Measurements from ENCODE around the gene RNASE2. TPM values are rescaled to one million over a fixed set of nuclear protein-coding genes. Genes with fewer than 3 reads are reported as not detected.
"Not testable (repeated sequence)": the region's sequence is repeated elsewhere in the genome, so short reads cannot be mapped to it uniquely, and the experiment has no call there.

RNASE2 gene
- total and polyA plus RNA-seq, 8 donors, result 0.78 to 30.6 (median 2.2) TPM

DNA sequence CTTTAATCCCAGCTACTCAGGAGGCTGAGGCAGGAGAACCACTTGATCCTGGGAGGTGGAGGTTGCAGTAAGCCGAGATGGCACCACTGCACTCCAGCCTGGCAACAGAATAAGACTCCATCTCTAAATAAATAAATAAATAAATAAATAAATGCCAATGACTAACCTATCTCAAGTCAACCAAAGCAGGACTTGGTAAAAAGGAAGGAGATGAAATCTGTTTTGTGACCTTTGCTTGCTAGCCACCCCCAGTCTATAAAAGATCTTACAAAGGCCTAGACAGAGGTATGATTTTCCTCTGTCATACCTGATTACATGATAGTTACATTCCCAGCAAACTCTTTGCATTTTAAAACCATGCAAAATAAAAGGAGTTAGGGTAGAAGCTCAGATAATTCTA, 21.0 kb downstream of the RNASE2 start:
- Histone ChIP-seq H3K4me3 (no peak overlapping the region), H3K36me3 (no peaks in the 10 kb centered on the region), H3K4me1 (peaks cover 0 to 6% of the 10 kb centered on the region in 2 donors), H3K27ac (no peak overlapping the region), H3K27me3 (no peaks in the 10 kb centered on the region), H3K9me3 (no peaks in the 10 kb centered on the region)
- ATAC-seq, result no peak
- DNase-seq, result no peak
- intact Hi-C loops (cut with DNase I), result no loop called here
- TF ChIP-seq, protein P1, sequence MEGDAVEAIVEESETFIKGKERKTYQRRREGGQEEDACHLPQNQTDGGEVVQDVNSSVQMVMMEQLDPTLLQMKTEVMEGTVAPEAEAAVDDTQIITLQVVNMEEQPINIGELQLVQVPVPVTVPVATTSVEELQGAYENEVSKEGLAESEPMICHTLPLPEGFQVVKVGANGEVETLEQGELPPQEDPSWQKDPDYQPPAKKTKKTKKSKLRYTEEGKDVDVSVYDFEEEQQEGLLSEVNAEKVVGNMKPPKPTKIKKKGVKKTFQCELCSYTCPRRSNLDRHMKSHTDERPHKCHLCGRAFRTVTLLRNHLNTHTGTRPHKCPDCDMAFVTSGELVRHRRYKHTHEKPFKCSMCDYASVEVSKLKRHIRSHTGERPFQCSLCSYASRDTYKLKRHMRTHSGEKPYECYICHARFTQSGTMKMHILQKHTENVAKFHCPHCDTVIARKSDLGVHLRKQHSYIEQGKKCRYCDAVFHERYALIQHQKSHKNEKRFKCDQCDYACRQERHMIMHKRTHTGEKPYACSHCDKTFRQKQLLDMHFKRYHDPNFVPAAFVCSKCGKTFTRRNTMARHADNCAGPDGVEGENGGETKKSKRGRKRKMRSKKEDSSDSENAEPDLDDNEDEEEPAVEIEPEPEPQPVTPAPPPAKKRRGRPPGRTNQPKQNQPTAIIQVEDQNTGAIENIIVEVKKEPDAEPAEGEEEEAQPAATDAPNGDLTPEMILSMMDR (IDR thresholded peaks at IDR 0.05), result no peak

DNA sequence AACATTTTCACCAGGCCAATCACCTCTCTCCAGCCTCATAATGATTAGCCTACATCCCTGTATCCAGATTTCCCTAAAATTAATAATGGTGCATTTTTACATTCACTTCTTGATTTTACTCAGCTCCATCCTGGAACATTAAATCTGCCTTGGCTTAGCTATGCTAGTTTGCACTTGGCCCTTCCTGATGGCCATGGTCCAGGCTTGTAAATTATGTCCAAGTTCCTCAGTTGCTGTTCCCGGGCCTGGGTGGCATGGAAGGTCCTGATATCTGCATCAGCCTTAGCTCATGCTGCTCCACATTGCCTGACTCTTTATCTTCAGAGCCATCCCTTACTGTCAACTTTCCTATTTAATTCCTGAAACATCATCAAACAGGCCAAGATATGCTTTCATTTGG, 23.4 kb downstream of the RNASE2 start:
- intact Hi-C loops (cut with DNase I), result no loop called here
- no peak for ATAC-seq

DNA sequence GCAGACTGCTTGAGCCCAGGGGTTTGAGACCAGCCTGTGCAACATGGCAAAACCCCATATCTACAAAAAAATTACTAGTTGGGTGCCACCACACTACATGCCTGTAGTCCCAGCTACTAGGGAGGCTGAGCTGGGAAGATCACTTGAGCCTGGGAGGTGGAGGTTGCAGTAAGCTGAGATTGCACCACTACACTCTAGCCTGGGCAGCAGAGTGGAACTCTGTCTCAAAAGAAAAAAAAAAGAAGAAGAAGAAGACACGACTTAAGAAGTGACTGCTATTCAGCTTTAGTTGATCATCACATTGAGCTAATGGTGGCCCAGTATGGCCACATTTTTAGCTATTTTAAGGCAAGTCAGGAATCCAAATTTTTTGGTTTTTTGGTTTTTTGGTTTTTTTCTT, 25.6 kb downstream of the RNASE2 start:
- ATAC-seq, result no peak
- Histone ChIP-seq H3K27me3 (no peaks in the 10 kb centered on the region), H3K4me3 (no peak overlapping the region), H3K36me3 (no peaks in the 10 kb centered on the region), H3K9me3 (no peaks in the 10 kb centered on the region), H3K4me1 (peaks cover 0 to 4% of the 10 kb centered on the region in 2 donors), H3K27ac (no peak overlapping the region)
- no peak for DNase-seq
- intact Hi-C loops (cut with DNase I), result no loop called here
- TF ChIP-seq, protein P1 (IDR thresholded peaks at IDR 0.05), result no peak

More for the DNA sequence above, 23.4 kb downstream of the RNASE2 start:
- TF ChIP-seq, protein P1 (IDR thresholded peaks at IDR 0.05), result no peak
- DNase-seq, result no peak
- H3K27ac ChIP-seq, result no peak overlapping the region
- H3K4me1 ChIP-seq, result no peaks in the 10 kb centered on the region
- no peaks in the 10 kb centered on the region for H3K9me3 ChIP-seq
- no peak overlapping the region for H3K4me3 ChIP-seq
- no peaks in the 10 kb centered on the region for H3K36me3 ChIP-seq
- no peaks in the 10 kb centered on the region for H3K27me3 ChIP-seq

DNA sequence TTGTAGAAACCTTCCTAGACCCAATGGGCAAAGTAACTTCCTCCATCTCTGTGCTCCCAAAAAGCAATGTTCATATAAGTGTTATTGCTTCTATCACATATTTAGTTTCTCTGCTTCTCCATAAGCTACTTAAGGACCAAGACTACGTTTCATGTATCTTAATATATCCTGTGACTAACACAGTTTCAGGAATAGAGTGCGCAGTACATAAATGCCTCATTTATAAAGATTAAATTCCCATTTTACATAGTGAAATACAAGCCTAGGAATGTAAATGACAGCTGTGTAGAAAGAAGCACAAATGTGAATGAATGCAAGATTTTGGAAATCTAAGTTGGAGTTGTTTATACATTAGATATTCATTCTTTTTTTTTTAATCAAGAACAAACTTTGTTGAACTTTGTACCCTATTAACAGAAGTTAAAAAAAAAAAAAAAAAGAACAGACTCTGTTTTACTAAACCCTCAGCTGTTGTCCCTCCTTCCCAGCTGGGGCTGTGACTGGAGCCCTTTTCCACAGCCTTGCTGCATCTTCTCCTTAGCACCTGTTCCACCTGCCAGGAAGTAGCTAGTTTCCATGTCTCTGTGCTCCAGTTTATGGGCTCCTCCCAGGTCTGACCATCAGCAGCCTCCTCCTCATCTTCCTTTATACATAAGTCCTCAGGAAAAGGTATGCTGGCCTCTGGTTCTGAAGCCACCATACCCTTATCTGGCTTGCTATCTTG, 27.5 kb downstream of the RNASE2 start:
- Histone ChIP-seq H3K27me3 (no peaks in the 10 kb centered on the region), H3K4me1 (peaks cover 0 to 23% of the 10 kb centered on the region in 2 donors), H3K36me3 (no peaks in the 10 kb centered on the region), H3K9me3 (no peaks in the 10 kb centered on the region), H3K4me3 (no peak overlapping the region), H3K27ac (no peak overlapping the region)
- intact Hi-C loops (cut with DNase I), result no loop called here
- ATAC-seq (no peak), DNase-seq (no peak)
- TF ChIP-seq, protein P1 (IDR thresholded peaks at IDR 0.05), result no peak

DNA sequence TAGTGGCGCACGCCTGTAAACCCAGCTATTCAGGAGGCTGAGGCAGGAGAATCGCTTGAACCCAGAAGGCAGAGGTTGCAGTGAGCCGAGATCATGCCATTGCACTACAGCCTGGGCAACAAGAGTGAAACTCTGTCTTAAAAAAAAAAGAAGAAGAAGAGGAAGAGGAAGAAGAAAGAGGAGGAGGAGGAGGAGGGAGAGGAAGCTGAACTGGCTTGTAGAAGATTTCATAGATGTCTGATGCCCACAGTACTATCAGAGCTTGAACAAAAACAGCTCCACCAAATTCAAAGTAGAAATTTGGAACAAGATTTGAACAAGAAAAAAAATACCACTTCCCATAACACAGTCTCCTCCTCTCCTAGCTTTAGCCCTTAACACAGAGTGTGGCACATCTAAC, 30.4 kb downstream of the RNASE2 start:
- Histone ChIP-seq H3K4me1 (peaks cover 3 to 40% of the 10 kb centered on the region in 2 donors), H3K27ac (peak overlapping the region in 1 of 2 donors; percentile 61)
- H3K27me3 ChIP-seq; DNase-seq; intact Hi-C loops (cut with DNase I); H3K9me3 ChIP-seq; H3K36me3 ChIP-seq; ATAC-seq; H3K4me3 ChIP-seq: not testable (repeated sequence)

DNA sequence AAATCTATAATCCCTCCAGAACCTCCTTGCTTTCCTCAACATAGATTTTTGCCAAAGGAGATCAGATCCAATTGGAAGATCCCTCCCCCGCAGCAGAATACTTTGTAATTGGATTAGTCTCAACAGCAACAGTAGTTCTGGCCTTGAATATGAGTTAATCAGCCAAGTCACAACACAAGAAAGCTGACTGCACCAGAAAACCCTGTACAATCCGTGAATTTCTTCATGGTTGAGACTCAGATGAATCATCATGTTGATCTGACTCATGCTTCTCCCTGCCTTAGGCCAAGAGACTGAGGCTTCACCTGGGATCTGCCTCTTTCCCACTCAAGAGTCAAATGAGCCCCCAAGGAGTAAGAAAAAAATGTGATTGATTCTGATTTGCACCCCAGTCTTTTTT, 31.5 kb downstream of the RNASE2 start:
- TF ChIP-seq, protein P1 (IDR thresholded peaks at IDR 0.05), result no peak
- ATAC-seq (peak; percentile 25), DNase-seq (no peak)
- intact Hi-C loops (cut with DNase I), result no loop called here
- peaks cover 0 to 2% of the 10 kb centered on the region in 2 donors for H3K36me3 ChIP-seq
- no peaks in the 10 kb centered on the region for H3K27me3 ChIP-seq
- peak overlapping the region; percentile 43 to 61 for H3K27ac ChIP-seq
- no peak overlapping the region for H3K4me3 ChIP-seq
- H3K9me3 ChIP-seq, result no peaks in the 10 kb centered on the region
- H3K4me1 ChIP-seq, result peaks cover 13 to 52% of the 10 kb centered on the region in 2 donors
